HG02973 (cell line): ENCODE results near the gene SACM1L.

ENCODE experiments used
- ATAC-seq: cut with Tn5 transposase; IDR thresholded peaks from one replicate; pipeline ENCODE4 v1.9.1; 2021; ENCODE audit warnings: moderate library complexity; ENCODE audit not compliant: unreplicated experiment

SACM1L gene, protein sequence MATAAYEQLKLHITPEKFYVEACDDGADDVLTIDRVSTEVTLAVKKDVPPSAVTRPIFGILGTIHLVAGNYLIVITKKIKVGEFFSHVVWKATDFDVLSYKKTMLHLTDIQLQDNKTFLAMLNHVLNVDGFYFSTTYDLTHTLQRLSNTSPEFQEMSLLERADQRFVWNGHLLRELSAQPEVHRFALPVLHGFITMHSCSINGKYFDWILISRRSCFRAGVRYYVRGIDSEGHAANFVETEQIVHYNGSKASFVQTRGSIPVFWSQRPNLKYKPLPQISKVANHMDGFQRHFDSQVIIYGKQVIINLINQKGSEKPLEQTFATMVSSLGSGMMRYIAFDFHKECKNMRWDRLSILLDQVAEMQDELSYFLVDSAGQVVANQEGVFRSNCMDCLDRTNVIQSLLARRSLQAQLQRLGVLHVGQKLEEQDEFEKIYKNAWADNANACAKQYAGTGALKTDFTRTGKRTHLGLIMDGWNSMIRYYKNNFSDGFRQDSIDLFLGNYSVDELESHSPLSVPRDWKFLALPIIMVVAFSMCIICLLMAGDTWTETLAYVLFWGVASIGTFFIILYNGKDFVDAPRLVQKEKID

DNA sequence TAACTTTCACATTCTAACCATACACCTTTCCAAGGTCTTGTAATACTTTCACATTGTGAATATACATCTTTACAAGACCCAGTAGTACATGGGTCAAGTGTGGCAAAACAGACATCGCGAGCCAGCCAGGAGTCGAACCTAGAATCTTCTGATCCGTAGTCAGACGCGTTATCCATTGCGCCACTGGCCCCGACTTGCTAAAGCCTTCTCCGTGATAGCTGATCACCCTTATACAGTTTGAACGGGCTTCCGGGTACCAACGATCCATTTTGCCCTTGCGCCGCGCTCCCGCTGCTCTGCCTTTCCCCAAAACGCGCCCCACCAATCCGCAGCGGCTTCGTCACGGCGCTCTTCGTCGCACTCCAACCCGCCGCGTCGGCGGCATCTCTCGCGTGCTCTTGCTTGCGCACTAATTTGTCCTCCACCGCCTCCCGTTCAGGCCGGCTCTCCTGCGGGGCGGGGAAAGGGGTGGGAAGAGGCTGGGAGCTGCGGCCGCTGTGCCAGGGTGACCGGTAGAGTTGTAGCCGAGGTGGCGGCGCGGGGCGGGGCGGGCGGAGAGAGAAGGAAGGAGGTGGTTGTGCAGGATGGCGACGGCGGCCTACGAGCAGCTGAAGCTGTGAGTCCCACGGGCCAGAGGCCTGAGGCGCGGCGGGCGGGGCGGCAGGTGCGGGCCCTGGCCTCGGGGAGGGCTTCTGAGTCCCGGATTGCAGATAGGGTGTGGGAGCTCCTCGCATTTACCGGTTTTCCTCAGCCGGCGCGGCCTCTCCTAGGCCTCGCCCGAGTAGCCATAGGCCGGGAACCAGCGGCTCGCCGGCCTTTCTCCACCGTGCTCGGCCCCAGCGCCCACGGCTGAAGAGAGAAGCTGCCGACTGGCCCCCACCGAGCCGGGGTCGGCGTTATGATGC, at the start of gene SACM1L:
TSS of gene SACM1L (plus strand) at position 515 of the 905 bp plus-strand sequence. CDS start at position 585, 70 bp downstream.
- peak; percentile 74 for ATAC-seq

DNA sequence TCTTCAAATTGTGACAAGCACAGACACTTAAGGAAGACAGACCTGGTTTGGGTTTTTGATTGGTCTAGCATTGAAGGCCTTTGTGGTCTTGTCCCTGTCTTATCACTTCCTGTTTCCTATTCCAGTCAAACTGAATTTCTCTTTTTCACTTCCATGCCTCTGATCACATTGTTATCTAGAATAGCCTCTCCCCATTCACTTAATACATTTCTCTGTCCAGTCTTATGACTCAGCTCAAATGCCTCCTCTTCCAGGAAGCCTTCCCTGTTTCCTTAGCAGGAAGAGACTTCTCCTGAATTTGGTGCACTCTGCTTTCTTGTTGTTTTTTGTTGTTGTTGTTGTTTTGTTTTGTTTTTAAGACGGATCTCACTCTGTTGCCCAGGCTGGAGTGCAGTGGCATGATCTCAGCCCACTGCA, 49.1 kb upstream of the SACM1L start:
- no peak for ATAC-seq

DNA sequence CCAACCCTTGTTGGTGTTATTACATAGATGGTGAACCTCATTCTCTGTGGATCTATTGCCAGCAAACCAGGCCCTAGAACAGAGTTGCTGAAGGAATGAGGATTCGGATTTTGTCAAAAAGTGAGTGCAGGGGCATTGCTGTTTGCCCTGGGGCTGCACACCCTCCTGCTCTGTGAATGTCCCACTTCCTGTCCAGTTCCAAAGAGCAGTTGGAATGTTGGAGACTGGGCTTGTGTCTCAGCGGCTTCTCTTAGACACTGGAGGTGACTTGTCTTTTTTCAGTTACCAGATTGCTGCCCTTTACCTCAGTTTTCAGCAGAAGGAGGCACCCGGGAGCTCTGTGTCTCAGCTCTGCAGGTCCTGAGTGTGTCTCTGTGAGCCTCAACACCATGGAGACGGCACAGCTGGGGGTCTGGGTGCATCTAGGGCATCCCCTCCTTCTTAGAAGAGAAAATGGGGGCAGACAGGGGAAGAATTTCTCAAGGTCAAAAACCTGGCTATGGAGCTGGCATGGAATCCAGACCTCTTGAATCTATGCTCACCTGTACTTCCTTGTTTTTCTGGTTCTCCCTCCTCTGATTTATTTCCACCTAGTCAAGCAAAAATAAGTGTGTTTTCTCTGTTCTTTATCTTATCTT, 48.4 kb upstream of the SACM1L start:
- ATAC-seq, result no peak

DNA sequence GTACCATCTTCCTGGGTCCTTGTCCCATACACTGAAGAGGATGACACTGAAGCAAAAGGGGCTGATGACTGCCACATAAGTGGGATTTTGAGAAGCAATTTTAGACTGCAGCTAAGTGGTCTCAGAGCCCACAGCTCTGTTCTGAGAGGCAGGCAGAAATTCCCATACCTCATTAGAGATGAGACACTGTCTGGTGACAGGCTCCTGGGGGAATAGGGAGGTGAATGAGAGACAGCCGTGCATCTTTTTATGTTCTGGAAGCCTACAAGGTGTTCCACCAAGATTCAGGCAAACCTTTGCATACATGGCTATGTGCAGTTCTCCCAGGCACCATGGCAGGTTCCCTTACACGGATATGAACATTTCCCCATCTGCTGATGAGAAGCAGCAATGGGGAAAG, 47.4 kb upstream of the SACM1L start:
- no peak for ATAC-seq

DNA sequence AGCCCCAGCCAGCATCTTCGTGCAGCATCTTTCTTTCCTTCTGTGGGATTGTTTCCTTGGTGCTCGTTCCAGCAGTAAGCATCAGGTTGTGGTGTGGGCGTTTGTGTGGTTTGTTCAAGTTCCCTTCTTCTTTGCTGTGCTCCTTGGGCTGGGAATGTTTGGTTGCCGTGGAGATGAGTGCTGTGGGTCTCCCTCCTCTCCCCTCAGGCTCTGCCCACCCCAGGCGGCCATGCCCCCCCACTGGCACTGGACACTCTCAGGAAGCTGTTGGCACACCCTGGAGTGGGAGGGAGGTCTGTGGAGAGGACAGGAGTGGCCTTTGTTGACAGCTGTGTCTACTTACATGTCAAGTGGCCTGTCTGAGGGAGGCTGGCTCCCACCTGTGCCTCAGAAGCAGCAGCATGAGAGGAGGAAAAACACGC, 46.5 kb upstream of the SACM1L start:
- ATAC-seq, result no peak

DNA sequence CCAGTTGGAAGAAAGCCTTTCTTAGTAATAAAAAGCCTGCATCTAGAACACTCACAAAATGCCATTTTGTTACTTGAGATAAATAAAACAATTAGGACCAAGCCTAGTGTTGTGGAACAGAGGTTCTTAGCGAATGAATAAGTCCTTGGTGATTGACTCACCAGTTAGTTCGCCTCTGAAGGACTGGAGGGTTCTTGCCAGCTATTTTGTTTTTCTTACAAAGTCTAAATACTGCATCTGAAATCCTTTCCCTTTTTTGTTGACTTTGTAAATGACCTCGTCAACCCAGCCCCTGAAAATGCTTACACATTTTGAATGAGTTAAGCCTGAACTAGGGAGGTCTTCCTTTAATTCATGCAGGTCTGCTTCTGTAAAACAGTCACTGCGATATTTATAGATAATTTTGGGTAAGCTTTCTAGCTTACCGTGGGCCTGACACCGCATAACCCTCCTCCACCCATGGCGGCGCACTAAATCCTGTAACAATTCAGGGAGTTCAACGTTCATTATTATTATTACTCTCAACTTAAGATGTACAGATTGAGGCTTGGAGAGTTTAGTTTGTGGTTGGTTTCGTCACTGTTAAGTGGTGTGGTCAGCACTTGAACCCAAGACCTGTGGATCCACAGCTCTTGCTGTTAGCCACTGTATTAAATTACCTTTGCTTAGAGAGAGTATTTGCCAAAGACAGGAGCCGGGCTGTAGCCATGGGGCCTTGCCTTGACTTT, 45.0 kb upstream of the SACM1L start:
- no peak for ATAC-seq

DNA sequence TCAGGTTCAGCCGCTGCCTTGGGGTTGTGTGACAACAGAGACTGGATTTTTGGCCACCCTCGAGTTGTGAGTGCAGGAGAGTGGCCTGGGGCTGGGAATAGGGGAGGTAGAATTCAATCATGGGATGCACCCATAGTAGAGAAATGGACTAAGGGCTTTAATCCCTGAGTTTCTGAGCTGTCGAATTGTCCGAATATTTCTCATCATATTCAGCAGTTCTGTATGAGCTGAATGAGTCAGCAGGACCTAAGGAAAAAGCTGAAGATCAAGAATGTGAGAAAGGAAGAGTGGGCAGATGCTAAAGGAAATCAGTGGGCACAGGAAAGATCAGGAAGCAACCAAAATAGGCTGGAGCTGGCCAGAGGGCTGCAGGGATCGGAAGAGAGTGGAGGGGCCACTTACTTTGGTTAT, 44.4 kb upstream of the SACM1L start:
- ATAC-seq, result no peak

DNA sequence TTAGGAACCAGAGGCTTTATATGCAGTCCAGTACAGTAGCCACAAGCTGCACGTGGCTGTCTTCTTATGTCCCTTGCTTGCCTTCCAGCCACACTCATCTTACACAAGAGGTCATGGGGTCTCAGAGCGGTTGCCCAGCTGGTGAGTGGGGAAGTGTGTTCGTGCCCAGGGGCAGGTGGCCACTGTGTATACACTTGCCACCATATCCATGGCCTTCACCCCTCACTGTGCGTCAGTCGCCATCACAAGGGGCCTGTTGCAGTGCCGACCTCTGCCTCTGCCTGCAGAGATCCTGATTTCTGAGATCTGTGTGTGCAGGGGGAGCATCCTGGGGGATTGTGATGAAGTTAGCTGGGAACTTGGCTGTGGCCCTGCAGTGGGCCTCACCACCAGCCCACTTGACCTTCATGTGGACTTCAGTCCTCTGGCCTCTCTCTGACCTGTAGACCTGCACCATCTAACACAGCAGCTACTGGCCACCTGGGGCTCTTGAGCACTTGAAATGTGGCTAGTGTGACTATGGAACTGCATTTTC, 43.1 kb upstream of the SACM1L start:
- no peak for ATAC-seq

DNA sequence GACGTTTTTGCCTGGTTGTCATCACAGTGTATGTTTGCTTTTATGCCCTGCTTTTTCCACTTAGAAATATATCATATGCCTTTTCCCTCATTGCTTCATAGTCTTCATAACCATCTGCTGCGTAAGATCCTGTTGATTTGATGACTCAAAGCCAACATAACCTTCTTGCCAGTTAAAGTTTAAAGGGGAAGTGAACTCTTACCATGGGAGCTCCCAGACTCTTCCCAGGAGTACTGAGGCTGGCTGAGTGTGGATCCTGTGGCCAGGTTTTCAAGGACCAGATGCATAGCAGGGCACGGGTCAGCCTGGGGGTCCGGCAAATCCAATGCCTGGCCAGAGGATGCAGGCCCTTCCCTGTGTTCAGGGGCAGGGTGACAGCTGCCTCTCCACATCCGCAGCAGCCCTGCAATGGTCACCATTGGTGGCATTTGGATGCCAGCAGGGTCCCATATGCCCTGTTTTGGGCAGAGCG, 42.0 kb upstream of the SACM1L start:
- ATAC-seq, result no peak

DNA sequence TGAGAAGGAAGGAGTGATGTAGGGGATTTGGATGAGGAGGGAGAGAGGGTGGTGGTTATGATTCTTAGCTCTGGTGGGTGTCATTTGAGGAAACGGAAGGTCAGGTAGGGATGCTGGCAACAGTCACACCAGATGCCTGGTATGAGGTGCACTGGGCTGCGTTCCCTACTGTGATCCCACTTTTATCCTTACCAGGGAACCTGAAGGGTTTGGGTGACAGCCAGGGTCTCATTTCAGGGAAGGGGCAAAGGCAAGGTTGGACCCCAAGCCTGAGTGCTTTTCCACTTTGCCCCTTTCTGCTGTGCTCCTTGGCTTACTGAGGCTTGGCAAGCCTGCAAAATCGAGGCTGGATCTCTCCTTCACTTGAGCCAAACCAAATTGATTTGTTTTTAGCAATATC, 36.0 kb upstream of the SACM1L start:
- no peak for ATAC-seq

DNA sequence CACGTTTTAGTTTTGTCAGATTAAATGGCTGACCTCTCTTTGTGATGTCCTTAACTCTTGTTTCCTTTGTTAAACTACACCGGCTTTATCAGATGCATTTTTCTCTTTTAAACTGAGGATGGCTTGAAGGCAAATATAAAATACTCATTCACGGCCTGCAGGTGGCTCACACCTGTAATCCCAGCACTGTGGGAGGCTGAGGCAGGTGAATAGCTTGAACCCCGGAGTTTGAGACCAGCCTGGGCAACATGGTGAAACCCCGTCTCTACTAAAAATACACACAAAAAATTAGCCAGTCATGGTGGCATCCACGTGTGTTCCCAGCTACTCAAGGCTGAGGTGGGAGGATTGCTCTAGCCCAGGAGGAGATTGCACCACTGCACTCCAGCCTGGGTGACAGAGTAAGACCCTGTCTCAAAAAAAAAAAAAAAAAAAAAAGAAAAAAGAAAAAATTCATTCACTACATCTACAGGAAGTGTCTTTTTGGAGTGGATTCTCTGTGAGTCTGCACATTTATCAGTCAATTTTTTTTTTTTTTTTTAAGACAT, 34.7 kb upstream of the SACM1L start:
- no peak for ATAC-seq

DNA sequence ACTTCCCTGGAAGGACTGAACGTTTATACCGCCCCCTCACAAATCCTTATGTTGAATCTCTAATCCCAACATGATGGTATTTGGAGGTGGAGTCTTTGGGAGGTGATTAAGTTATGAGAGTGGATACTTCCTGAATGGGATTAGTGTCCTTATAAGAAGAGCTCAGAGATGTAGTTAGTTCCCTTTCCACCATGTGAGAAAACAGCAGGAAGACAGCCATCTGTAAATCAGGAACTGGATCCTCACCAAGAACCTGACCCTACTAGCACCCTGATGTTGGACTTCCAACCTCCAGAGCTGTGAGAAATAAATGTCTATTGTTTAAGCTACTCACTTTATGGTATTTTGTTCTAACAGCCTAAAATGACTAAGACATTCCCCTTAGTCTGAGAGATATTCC, 33.3 kb upstream of the SACM1L start:
- no peak for ATAC-seq

DNA sequence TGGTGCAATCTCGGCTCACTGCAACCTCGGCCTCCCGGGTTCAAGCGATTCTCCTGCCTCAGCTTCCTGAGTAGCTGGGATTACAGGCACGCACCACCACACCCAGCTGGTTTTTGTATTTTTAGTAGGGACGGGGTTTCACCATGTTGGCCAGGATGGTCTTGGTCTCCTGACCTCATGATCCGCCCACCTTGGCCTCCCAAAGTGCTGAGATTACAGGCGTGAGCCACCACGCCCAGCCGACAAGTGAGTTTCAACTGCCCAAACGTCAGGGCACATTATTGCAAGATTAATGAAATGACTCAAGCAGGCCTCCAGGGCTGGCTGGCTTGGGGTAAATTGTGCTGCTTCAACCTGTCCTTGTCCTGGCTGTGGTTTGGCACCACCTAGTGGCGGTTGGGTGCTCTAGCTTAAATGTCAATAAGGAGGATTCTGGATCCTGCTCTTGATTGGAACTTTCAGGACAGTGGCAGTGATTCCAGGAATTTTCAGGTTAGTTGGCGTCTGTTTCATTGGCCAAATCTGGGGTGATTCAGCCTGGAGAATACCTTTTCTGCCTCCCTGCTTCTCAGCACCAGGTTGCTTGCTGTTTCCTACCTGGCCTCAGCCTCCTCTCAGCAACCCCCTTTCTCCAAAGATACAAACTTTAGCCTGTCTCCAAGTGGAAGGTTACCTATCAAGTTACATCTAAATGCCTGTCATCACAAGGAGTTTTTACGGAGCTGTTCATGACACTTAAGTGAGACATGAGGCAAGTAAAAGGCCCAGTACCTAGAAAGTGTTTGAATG, 32.4 kb upstream of the SACM1L start:
- peak; percentile 67 for ATAC-seq

DNA sequence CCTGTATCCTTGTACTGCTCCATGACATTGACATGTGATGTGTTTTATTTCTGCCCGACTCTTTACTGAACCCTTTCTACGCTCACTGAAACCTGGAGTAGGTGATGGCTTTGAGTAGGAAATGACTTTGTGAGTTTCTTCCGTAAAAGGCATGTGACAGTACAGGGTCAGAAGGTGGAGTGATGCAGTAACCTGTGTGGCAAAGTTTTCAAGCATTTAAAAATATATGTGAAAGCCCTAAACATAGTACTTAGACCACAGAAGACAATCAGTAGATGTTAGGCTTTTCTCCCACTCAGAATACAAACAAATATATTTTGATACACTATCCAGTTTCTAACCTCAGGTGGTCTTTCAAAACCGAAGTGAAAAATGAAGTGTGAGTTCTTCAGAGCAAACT, 31.3 kb upstream of the SACM1L start:
- no peak for ATAC-seq

DNA sequence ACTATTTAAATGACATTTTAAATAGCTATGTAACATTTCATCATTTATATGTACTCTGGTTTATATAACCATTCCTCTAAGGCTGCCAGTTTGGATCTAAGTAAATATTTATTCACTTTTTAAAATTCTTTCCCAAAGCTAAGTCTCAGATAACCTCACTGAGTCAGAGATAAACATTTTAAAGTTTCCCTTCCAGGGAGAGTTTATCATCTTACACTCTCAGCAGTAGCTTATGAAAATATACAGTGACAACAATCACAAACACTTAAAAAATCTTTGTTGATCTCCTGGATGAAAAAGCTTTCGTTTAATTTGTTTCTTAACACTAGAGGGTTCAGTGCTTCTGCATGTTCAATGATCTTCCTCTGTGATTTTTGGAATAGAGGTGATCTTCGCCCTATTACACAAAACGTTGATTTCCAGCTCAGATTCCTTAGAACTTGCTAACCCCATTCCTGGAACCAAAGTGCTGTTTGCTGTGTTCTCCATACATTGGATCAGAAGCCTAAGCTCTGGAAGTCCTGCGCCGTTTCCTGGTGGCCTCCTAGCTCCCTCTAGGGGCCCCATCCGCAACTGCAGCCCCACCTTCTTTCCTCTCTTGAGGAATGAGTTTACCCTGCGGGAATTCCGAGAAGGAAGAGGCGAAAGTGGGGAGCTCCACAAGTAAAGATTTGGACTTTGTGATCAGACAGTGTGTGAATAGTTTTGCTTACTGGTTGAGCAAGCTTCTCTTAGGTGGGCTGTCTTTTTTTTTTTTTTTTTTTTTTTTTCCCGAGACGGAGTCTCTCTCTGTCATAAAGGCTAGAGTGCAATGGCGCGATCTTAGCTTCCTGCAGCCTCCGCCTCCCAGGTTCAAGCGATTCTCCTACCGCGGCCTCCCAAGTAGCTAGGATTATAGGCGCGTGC, 29.3 kb upstream of the SACM1L start:
- no peak for ATAC-seq

DNA sequence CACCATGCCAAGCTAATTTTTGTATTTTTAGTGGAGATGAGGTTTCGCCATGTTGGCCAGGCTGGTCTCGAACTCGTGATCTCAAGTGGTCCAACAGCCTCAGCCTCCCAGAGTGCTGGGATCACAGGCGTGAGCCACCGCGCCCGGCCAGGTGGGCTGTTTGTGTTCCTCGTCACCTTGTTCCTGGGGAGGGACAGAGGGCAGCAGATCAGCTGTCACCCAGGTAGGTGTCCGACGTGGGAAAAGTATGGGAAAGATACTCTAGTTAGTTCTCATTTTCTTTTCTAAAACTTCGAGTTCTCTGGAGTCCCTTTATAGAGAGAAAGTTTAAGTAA, 28.7 kb upstream of the SACM1L start:
- no peak for ATAC-seq

DNA sequence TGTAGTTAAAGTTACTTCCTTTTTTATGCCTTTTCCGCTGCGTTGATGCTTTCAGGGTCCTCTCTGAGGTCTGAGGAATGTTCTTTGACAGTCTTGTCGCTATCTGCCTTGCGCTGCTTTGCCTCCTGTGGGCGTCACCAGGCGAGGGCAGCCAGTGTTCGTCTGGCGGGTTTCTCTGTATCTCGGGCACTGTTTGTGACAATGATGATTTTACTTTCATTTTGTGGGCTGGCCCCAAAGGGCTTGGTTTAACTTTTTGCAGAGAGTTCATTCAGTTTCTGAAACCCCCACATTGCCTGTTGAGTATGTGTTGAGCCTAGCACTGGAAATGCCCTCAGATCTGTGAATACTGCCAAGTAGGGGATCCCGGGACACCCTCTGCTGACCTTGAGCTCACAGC, 24.6 kb upstream of the SACM1L start:
- peak; percentile 54 for ATAC-seq

DNA sequence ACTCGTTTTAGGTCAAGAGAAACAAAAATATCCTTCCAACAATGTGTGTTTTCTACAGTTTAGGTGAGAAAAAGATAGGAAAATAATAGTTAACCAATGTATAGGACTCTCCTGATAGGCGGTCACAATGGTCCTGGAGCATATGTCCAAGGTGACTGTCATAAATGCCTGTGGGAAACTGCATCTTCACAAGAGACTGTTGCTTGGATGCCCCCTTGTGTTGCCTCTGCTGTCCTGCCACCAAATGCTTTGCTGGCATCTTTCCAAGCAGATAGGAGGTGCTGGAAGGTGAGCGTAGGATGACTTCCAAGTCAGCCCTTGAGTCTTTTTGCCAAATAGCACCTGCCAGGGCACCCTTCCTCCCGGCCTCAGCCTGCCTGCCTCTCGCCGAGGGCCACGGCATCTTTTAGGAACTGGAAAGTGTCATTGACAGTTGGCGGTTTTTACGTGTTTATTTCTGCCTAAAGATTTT, 24.1 kb upstream of the SACM1L start:
- ATAC-seq, result no peak
